ENCODE data around the gene SLC38A9. TPM values are rescaled to one million over a fixed set of nuclear protein-coding genes. Genes with fewer than 3 reads are reported as not detected.

Gene SLC38A9
- total and polyA plus RNA-seq, 4 donors: 11.4 to 31.0 (median 18.6) TPM

GRCh38 chr5:55737793-55738192 lies 25.7 kb upstream of the SLC38A9 start, which contains the start of gene DDX4:
TSS of gene DDX4 (plus strand) at chr5:55738061. CDS start at chr5:55738964, 903 bp downstream.
- TF ChIP-seq YY1 (IDR thresholded peaks at IDR 0.05) (no peak), GABPA (IDR thresholded peaks at IDR 0.05 in 1 of 2, conservative IDR thresholded peaks at IDR 0.05 in 1 of 2) (no peak), RAD21 (IDR thresholded peaks at IDR 0.05) (no peak), FOXA2 (IDR thresholded peaks at IDR 0.05) (no peak), RXRA (IDR thresholded peaks at IDR 0.05) (no peak), HNF4A (conservative IDR thresholded peaks at IDR 0.05) (no peak), TAF1 (conservative IDR thresholded peaks at IDR 0.05) (no peak), SP1 (IDR thresholded peaks at IDR 0.05) (no peak), JUND (IDR thresholded peaks at IDR 0.05) (no peak), NR2F2 (IDR thresholded peaks at IDR 0.05) (no peak)
- TF ChIP-seq, protein P1, sequence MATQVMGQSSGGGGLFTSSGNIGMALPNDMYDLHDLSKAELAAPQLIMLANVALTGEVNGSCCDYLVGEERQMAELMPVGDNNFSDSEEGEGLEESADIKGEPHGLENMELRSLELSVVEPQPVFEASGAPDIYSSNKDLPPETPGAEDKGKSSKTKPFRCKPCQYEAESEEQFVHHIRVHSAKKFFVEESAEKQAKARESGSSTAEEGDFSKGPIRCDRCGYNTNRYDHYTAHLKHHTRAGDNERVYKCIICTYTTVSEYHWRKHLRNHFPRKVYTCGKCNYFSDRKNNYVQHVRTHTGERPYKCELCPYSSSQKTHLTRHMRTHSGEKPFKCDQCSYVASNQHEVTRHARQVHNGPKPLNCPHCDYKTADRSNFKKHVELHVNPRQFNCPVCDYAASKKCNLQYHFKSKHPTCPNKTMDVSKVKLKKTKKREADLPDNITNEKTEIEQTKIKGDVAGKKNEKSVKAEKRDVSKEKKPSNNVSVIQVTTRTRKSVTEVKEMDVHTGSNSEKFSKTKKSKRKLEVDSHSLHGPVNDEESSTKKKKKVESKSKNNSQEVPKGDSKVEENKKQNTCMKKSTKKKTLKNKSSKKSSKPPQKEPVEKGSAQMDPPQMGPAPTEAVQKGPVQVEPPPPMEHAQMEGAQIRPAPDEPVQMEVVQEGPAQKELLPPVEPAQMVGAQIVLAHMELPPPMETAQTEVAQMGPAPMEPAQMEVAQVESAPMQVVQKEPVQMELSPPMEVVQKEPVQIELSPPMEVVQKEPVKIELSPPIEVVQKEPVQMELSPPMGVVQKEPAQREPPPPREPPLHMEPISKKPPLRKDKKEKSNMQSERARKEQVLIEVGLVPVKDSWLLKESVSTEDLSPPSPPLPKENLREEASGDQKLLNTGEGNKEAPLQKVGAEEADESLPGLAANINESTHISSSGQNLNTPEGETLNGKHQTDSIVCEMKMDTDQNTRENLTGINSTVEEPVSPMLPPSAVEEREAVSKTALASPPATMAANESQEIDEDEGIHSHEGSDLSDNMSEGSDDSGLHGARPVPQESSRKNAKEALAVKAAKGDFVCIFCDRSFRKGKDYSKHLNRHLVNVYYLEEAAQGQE (IDR thresholded peaks at IDR 0.05): no peak
- TF ChIP-seq, protein P2, sequence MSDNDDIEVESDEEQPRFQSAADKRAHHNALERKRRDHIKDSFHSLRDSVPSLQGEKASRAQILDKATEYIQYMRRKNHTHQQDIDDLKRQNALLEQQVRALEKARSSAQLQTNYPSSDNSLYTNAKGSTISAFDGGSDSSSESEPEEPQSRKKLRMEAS (IDR thresholded peaks at IDR 0.05): no peak
- no peaks in the 10 kb centered on the region for H3K9me3 ChIP-seq (ENCODE audit: control insufficient read depth in 4 of 4, low read length in 3 of 4)
- no peaks in the 10 kb centered on the region for H3K36me3 ChIP-seq (ENCODE audit: control insufficient read depth in 4 of 4, insufficient read depth in 3 of 4, low read depth in 1 of 4, low read length in 3 of 4)
- WGBS: 96% methylated on average over 31 of the region's 31 CpGs
- no peak for DNase-seq (ENCODE audit: low spot score)
- no peak within 1 kb of the TSS for H3K4me3 ChIP-seq (ENCODE audit: low read depth in 1 of 3, low read length in 3 of 3)
- H3K4me1 ChIP-seq (ENCODE audit: control insufficient read depth in 4 of 4, insufficient read depth in 4 of 4, low read length in 3 of 4): no peaks in the 10 kb centered on the region
- H3K9ac ChIP-seq (ENCODE audit: low read depth in 1 of 2, low read length in 2 of 2): no peak within 1 kb of the TSS
- H3K27ac ChIP-seq (ENCODE audit: low read depth in 1 of 2, low read length in 2 of 2): no peak within 1 kb of the TSS
- no peaks in the 10 kb centered on the region for H3K27me3 ChIP-seq (ENCODE audit: control insufficient read depth in 4 of 4, insufficient read depth in 4 of 4, low read length in 3 of 4)

DNA sequence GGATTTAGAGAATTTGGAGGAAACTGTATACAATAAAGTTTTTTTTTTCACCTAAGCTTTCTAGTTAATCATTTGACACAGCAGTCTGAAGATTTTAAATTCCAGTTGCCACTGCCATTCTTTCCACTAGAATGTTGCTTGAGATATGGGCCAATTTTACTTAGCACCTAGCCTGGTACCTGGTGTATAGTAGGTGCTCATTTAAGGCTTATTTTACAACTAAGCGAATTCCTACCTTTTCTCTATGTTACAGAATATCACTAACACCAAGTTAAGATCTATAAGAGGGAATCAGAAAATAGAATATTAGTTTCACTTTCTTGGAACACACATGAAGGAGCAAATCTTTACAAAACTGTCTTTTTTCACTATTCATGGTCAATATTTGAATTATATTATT lies 22.5 kb upstream of the SLC38A9 start:
- no peak overlapping the region for H3K9ac ChIP-seq (ENCODE audit: low read depth in 1 of 2, low read length in 2 of 2)
- H3K27ac ChIP-seq (ENCODE audit: low read depth in 1 of 2, low read length in 2 of 2): no peak overlapping the region
- no peak for TF ChIP-seq HNF4G (IDR thresholded peaks at IDR 0.05)
- TF ChIP-seq RAD21 (IDR thresholded peaks at IDR 0.05): no peak
- TF ChIP-seq NR2F2 (IDR thresholded peaks at IDR 0.05): no peak
- no peak for TF ChIP-seq FOXA2 (IDR thresholded peaks at IDR 0.05)
- TF ChIP-seq RXRA (IDR thresholded peaks at IDR 0.05): no peak
- no peak for TF ChIP-seq EGR1 (IDR thresholded peaks at IDR 0.05; ENCODE audit: low read depth in 2 of 2)
- TF ChIP-seq SP1 (IDR thresholded peaks at IDR 0.05): no peak
- TF ChIP-seq HNF4A (conservative IDR thresholded peaks at IDR 0.05): no peak
- TF ChIP-seq TAF1 (conservative IDR thresholded peaks at IDR 0.05): no peak
- TF ChIP-seq, protein P1 (IDR thresholded peaks at IDR 0.05): no peak
- TF ChIP-seq, protein P3, sequence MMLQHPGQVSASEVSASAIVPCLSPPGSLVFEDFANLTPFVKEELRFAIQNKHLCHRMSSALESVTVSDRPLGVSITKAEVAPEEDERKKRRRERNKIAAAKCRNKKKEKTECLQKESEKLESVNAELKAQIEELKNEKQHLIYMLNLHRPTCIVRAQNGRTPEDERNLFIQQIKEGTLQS (IDR thresholded peaks at IDR 0.05): no peak
- H3K4me3 ChIP-seq (ENCODE audit: low read depth in 1 of 3, low read length in 3 of 3): no peak overlapping the region
- no peaks in the 10 kb centered on the region for H3K36me3 ChIP-seq (ENCODE audit: control insufficient read depth in 4 of 4, insufficient read depth in 3 of 4, low read depth in 1 of 4, low read length in 3 of 4)
- H3K27me3 ChIP-seq (ENCODE audit: control insufficient read depth in 4 of 4, insufficient read depth in 4 of 4, low read length in 3 of 4): no peaks in the 10 kb centered on the region
- H3K9me3 ChIP-seq (ENCODE audit: control insufficient read depth in 4 of 4, low read length in 3 of 4): no peaks in the 10 kb centered on the region
- no peaks in the 10 kb centered on the region for H3K4me1 ChIP-seq (ENCODE audit: control insufficient read depth in 4 of 4, insufficient read depth in 4 of 4, low read length in 3 of 4)
- WGBS: 56% methylated on average over 1 of the region's 1 CpG
- DNase-seq (ENCODE audit: low spot score): no peak

Data from liver (tissue), 9 donors.